Right cardiac atrium (tissue), 5 donors: Measurements from ENCODE around the gene MBOAT1. TPM values are rescaled to one million over a fixed set of nuclear protein-coding genes. Genes with fewer than 3 reads are reported as not detected.
"Not testable (repeated sequence)": the region's sequence is repeated elsewhere in the genome, so short reads cannot be mapped to it uniquely, and the experiment has no call there.

Source experiments
- ATAC-seq, 2 donors: fragments of 200-7000 bp; cut with Tn5 transposase; one replicate each; pipeline versions ENCODE4 v1.8.0 to v1.9.1; 2020; ENCODE audit warnings: moderate library complexity in 2 of 2, mild to moderate bottlenecking in 1 of 2
- DNase-seq, 3 donors: peaks; one replicate each; pipeline ENCODE4 v3.0.0-alpha.2; 2020
- H3K27ac ChIP-seq: one replicate; pipeline ENCODE4 v1.5.1; 2013; ENCODE audit warnings: mild to moderate bottlenecking, low read length, control low read depth, moderate library complexity
- H3K27me3 ChIP-seq: one replicate; pipeline ENCODE4 v1.6.1; 2013; ENCODE audit not compliant: control insufficient read depth, insufficient read depth
- H3K4me1 ChIP-seq: one replicate; pipeline ENCODE4 v1.6.1; 2013; ENCODE audit warnings: low read length; ENCODE audit not compliant: control insufficient read depth, insufficient read depth
- H3K4me3 ChIP-seq: one replicate; pipeline ENCODE4 v1.5.1; 2013; ENCODE audit warnings: low read length, control low read depth
- H3K9me3 ChIP-seq: one replicate; pipeline ENCODE4 v1.6.1; 2013; ENCODE audit warnings: low read length; ENCODE audit not compliant: control insufficient read depth
- WGBS: extraction: QIAGEN DNeasy Blood & Tissue Kit; methylation state at CpG from one replicate; pipeline ENCODE4 v1.1.7; 2013; 5-methylcytosine and 5-hydroxymethylcytosine counted together
- intact Hi-C, 4 donors: fragments of 100-400 bp; cut with DNase I; formaldehyde crosslinking; loops; one replicate each; pipeline versions ENCODE4 v1.11.0 to v1.14.0; 2022 to 2023
- polyA plus RNA-seq: library from polyadenylated mRNA; stranded (reverse); fragments of 200-250 nt; gene quantifications from one replicate; pipeline ENCODE4 v1.2.3, GENCODE V29; 2013
- total RNA-seq, 4 donors: library from RNA; stranded (reverse); fragmentation: NEBNext Ultra II Directional; extraction: Animal tissue kit (Norgen Biotek cat#: 25700); gene quantifications; one replicate each; pipeline ENCODE4 v1.2.1, GENCODE V29; 2021
- donor health status: healthy with polysubstance abuse.
- donor health status: DM: no; HTN: yes; CAD: no.
- donor health status: DM: no; HTN: no; CAD: no.
- donor health status: DM: no; HTN: yes; CAD: no; lungs with severe emphysema.
- donor health status: DM: yes; HTN: yes; CAD: no.

MBOAT1 gene
- total and polyA plus RNA-seq, 5 donors, result 3.0 to 9.2 (median 6.6) TPM

GRCh38 chr6:20153194-20153593 lies 59.1 kb downstream of the MBOAT1 start:
- H3K4me3 ChIP-seq, result no peak overlapping the region
- no peaks in the 10 kb centered on the region for H3K27me3 ChIP-seq
- no peak overlapping the region for H3K27ac ChIP-seq
- ATAC-seq, result no peak
- no peaks in the 10 kb centered on the region for H3K4me1 ChIP-seq
- no peak for DNase-seq
- intact Hi-C loops, result no loop called here
- H3K9me3 ChIP-seq, result no peaks in the 10 kb centered on the region
- WGBS, result 91% methylated on average over 3 of the region's 3 CpGs

- DNase-seq (no peak), ATAC-seq (no peak)
- WGBS, result 63% methylated on average over 4 of the region's 4 CpGs
- no peaks in the 10 kb centered on the region for H3K4me1 ChIP-seq
- no peak overlapping the region for H3K27ac ChIP-seq
- intact Hi-C loops, result no loop called here
- no peak overlapping the region for H3K4me3 ChIP-seq
- no peaks in the 10 kb centered on the region for H3K9me3 ChIP-seq
- H3K27me3 ChIP-seq, result no peaks in the 10 kb centered on the region
These were observed 63.8 kb downstream of the MBOAT1 start for GRCh38 chr6:20148433-20148832.

GRCh38 chr6:20147469-20147868 lies 64.8 kb downstream of the MBOAT1 start:
- 92% methylated on average over 4 of the region's 4 CpGs for WGBS
- intact Hi-C loops, result no loop called here
- Histone ChIP-seq H3K9me3 (no peaks in the 10 kb centered on the region), H3K4me3 (no peak overlapping the region), H3K27me3 (no peaks in the 10 kb centered on the region), H3K27ac (no peak overlapping the region), H3K4me1 (no peaks in the 10 kb centered on the region)
- ATAC-seq (no peak), DNase-seq (peak in 1 of 3 donors; percentile 16)

- DNase-seq, H3K4me3 ChIP-seq, H3K9me3 ChIP-seq, H3K27ac ChIP-seq, H3K27me3 ChIP-seq, H3K4me1 ChIP-seq, ATAC-seq, intact Hi-C loops: not testable (repeated sequence)
- WGBS, result 92% methylated on average over 6 of the region's 6 CpGs
These were observed 65.4 kb downstream of the MBOAT1 start for GRCh38 chr6:20146831-20147230.

GRCh38 chr6:20146291-20146690 lies 66.0 kb downstream of the MBOAT1 start:
- intact Hi-C loops, result no loop called here
- no peak for ATAC-seq
- no peak for DNase-seq
- no peaks in the 10 kb centered on the region for H3K4me1 ChIP-seq
- H3K4me3 ChIP-seq, result no peak overlapping the region
- no peaks in the 10 kb centered on the region for H3K9me3 ChIP-seq
- H3K27ac ChIP-seq, result no peak overlapping the region
- WGBS, result over 99% methylated on average over 2 of the region's 2 CpGs
- no peaks in the 10 kb centered on the region for H3K27me3 ChIP-seq

GRCh38 chr6:20142866-20143265 lies 69.4 kb downstream of the MBOAT1 start:
- no peak for ATAC-seq
- no peak overlapping the region for H3K27ac ChIP-seq

GRCh38 chr6:20141931-20142330 lies 70.3 kb downstream of the MBOAT1 start:
- 95% methylated on average over 2 of the region's 2 CpGs for WGBS
- H3K27me3 ChIP-seq, result no peaks in the 10 kb centered on the region
- DNase-seq (no peak), ATAC-seq (no peak)
- no peak overlapping the region for H3K27ac ChIP-seq
- H3K9me3 ChIP-seq, result no peaks in the 10 kb centered on the region
- H3K4me1 ChIP-seq, result no peaks in the 10 kb centered on the region
- no peak overlapping the region for H3K4me3 ChIP-seq
- intact Hi-C loops, result no loop called here

More at GRCh38 chr6:20142866-20143265, 69.4 kb downstream of the MBOAT1 start:
- no peak overlapping the region for H3K4me3 ChIP-seq
- 97% methylated on average over 4 of the region's 4 CpGs for WGBS
- no peak for DNase-seq
- intact Hi-C loops, result no loop called here
- H3K4me1 ChIP-seq, result no peaks in the 10 kb centered on the region
- no peaks in the 10 kb centered on the region for H3K27me3 ChIP-seq
- no peaks in the 10 kb centered on the region for H3K9me3 ChIP-seq

- WGBS, result 89% methylated on average over 11 of the region's 11 CpGs
- H3K9me3 ChIP-seq, DNase-seq, H3K27ac ChIP-seq, H3K27me3 ChIP-seq, intact Hi-C loops, H3K4me3 ChIP-seq, H3K4me1 ChIP-seq, ATAC-seq: not testable (repeated sequence)
These were observed 72.9 kb downstream of the MBOAT1 start for GRCh38 chr6:20139127-20139963.

GRCh38 chr6:20137837-20138236 lies 74.4 kb downstream of the MBOAT1 start:
- DNase-seq, result no peak
- H3K27ac ChIP-seq, result no peak overlapping the region
- WGBS, result 94% methylated on average over 4 of the region's 4 CpGs
- H3K4me3 ChIP-seq, result no peak overlapping the region
- H3K27me3 ChIP-seq, result no peaks in the 10 kb centered on the region
- H3K9me3 ChIP-seq, result no peaks in the 10 kb centered on the region
- intact Hi-C loops, result no loop called here
- ATAC-seq, result no peak
- H3K4me1 ChIP-seq, result no peaks in the 10 kb centered on the region

- DNase-seq, result no peak
- H3K4me1 ChIP-seq, result no peaks in the 10 kb centered on the region
- no peaks in the 10 kb centered on the region for H3K9me3 ChIP-seq
- intact Hi-C loops, result no loop called here
- 80% methylated on average over 3 of the region's 3 CpGs for WGBS
- H3K27me3 ChIP-seq, result no peaks in the 10 kb centered on the region
- H3K4me3 ChIP-seq, result no peak overlapping the region
- no peak overlapping the region for H3K27ac ChIP-seq
- ATAC-seq, result no peak
These were observed 75.0 kb downstream of the MBOAT1 start for GRCh38 chr6:20137240-20137639.

- no peaks in the 10 kb centered on the region for H3K4me1 ChIP-seq
- H3K27me3 ChIP-seq, result no peaks in the 10 kb centered on the region
- intact Hi-C loops, result no loop called here
- ATAC-seq, result peak; percentile 64 to 66
- DNase-seq, result no peak
- no peaks in the 10 kb centered on the region for H3K9me3 ChIP-seq
- no peak overlapping the region for H3K27ac ChIP-seq
- 39% methylated on average over 6 of the region's 6 CpGs for WGBS
- H3K4me3 ChIP-seq, result no peak overlapping the region
These were observed 76.5 kb downstream of the MBOAT1 start for GRCh38 chr6:20135677-20136268.
